ENCODE measurements around the gene C1S. TPM values are rescaled to one million over a fixed set of nuclear protein-coding genes. Genes with fewer than 3 reads are reported as not detected.
"Not testable (repeated sequence)": the region's sequence is repeated elsewhere in the genome, so short reads cannot be mapped to it uniquely, and the experiment has no call there.

Gene C1S
- total RNA-seq, result 100 to 1,000 TPM in 1 of 2 donors, 10 to 100 TPM in 1; 54.9 to 109 TPM
- long read RNA-seq, transcript C1S-201 (12 exons, 2,972 nt), result major isoform, 92 of 161 reads
- long read RNA-seq, transcript C1S-202 (12 exons, 2,635 nt), result minor isoform, 38 of 161 reads
- long read RNA-seq, partial matches to known transcripts, result 14 of 161 reads
- long read RNA-seq, other reads (novel, unspliced or antisense), result 17 of 161 reads

- ATAC-seq (peak; percentile 58), DNase-seq (peak; percentile 12 to 57)
- intact Hi-C loops (cut with DNase I, micrococcal nuclease), result loop anchor here in 1 of 2 donors (5.0 kb wide), 1 partner anchor 42 kb away; no protein-coding TSS in a partner anchor
Measured at GRCh38 chr12:7060353-7060954, at the start of gene C1S. TSS of gene C1S (plus strand) at chr12:7060718. CDS start at chr12:7061913, 1,195 bp downstream.

DNA sequence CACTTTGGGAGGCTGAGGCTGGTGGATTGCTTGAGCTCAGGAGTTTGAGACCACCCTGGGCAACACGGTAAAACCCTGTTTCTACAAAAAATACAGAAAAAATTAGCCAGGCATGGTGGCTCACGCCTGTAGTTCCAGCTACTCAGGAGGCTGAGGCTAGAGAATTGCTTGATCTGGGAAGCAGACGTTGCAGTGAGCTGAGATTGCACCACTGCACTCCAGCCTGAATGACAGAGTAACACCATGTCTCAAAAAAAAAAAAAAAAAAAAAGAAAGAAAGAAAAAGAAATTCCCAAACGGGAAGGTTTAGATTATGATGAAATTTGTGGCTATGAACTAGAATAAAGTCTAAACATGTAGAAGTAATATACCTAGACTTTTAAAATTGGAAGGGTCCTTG, 49.1 kb upstream of the C1S start:
- ATAC-seq; DNase-seq; intact Hi-C loops (cut with DNase I, micrococcal nuclease): not testable (repeated sequence)

DNA sequence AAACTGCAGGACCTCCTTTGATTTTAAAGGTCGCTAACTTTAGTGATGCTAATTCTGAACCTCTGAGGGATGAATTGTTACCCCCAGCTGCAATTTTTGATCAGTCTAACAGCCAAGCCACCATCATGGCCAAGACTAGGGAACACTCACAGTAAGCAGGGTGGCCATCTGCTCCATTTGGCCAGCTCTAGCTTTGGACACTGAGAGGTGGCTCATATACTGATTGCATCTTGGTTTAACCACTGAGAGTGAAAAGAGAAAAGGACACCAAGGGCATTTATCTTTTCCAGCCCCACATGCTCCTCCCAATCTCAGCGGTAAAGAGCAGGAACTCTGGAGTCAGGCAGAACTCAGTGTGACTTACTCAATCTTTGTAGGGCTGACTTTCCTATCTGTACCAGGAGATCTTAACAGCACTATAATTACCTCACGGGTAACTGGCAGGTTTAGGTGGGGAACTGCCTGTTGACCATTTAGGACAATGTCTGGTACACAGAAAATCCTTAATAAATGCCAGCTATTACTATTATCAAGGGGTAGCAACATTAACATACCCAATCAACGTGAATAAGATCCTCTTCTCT, 48.4 kb upstream of the C1S start:
- DNase-seq (no peak), ATAC-seq (no peak)
- intact Hi-C loops (cut with DNase I, micrococcal nuclease), result no loop called here

DNA sequence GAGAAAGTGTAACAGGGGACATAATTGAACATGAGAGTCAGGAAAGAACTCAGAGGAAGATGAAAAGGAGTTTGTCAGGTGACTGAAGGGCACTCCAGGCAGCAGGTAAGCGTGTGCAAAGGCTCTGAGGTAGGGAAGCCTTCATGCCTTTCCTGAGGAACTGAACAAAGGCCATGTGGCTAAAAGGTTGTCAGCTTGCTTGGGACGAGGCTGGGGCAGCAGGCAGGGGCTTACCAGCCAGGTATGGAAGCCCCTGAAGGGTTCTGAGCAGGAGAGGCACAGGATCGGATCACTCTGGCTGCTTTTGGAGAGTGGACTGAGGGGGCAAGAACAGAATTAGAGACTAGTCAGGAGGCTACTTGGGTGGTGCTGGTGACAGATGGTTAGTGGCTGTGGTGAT, 47.4 kb upstream of the C1S start:
- DNase-seq, result no peak
- intact Hi-C loops (cut with DNase I, micrococcal nuclease), result no loop called here
- ATAC-seq, result no peak

DNA sequence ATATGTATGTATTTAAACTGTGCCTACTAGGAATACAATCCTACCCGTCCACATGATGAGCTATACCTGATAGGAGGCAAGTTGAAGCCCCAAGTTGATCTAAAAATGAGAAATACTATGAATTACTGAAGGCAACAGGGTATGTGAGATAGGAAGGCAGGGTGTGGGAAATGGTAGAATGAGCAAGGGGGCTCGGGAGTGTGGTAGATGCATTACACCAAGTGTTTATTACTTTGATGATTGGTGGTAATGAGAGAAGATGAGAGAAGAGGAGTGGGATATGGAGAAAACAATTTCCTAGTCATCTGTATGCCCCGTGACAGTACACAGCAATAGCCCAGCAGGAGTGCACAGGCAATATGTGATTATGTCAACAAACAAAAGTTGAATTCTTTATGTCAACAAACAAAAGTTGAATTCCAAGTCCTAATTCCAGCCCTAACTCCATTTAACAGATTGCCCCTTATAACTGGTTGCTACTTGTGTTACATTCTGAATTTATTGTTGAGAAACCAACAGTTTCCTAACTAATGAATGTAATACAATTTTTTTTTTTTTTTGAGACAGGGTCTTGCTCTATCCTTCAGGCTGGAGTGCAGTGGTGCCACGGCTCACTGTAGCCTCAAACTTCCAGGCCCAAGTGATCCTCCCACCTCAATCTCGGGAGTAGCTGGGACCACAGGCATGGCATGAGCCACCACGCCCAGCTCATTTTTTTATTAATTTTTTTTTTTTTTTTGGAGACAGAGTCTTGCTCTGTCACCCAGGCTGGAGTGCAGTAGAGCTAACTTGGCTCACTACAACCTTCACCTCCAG, 44.8 kb upstream of the C1S start:
- no peak for DNase-seq
- intact Hi-C loops (cut with DNase I, micrococcal nuclease), result no loop called here
- ATAC-seq, result no peak

- intact Hi-C loops (cut with DNase I, micrococcal nuclease), result no loop called here
- peak; percentile 6 for ATAC-seq
- DNase-seq, result no peak
Measured at GRCh38 chr12:7016958-7017571, 43.5 kb upstream of the C1S start.

- intact Hi-C loops (cut with DNase I, micrococcal nuclease), result no loop called here
- ATAC-seq, result peak; percentile 22
- peak in 1 of 2 donors; percentile 57 for DNase-seq
Measured at GRCh38 chr12:7017870-7018349, 42.6 kb upstream of the C1S start.

GRCh38 chr12:7018350-7019042, 42.0 kb upstream of the C1S start, which contains the start of gene LPCAT3:
TSS of gene LPCAT3 (minus strand) at chr12:7018476. CDS start at chr12:7018424, 52 bp downstream.
- peak; percentile 92 for ATAC-seq
- intact Hi-C loops (cut with DNase I, micrococcal nuclease), result no loop called here
- DNase-seq, result peak; percentile 96 to 98

GRCh38 chr12:7019043-7019569, 41.4 kb upstream of the C1S start:
- DNase-seq, result no peak
- intact Hi-C loops (cut with DNase I, micrococcal nuclease), result no loop called here
- ATAC-seq, result no peak

GRCh38 chr12:7021956-7022355, 38.6 kb upstream of the C1S start:
- ATAC-seq, result no peak
- intact Hi-C loops (cut with DNase I, micrococcal nuclease), result no loop called here
- no peak for DNase-seq

- DNase-seq (no peak), ATAC-seq (no peak)
- intact Hi-C loops (cut with DNase I, micrococcal nuclease), result no loop called here
Measured at GRCh38 chr12:7023114-7023513, 37.4 kb upstream of the C1S start.

- intact Hi-C loops (cut with DNase I, micrococcal nuclease), result no loop called here
- DNase-seq (no peak), ATAC-seq (no peak)
Measured at GRCh38 chr12:7026854-7027253, 33.7 kb upstream of the C1S start.

DNA sequence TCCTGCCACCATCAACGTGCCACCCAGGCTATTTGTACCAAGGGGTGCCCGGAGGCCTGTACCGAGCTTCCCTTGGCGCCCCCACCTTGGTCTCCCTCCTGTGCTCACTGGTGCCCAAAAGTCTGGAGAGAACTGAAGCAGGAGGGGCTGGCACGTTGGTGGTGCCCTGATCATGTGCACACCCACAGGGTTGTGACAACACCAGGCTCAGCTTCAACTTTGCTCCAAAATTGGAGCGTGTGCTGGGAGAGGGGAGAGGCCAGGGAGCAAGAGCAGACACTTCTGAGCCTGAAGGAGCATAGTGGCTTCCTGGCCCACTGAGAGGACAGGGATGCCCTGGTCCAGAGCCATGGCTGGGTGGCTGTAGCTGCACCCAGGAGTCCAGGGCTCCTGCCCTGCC, 29.2 kb upstream of the C1S start:
- ATAC-seq (no peak), DNase-seq (no peak)
- intact Hi-C loops (cut with DNase I, micrococcal nuclease), result no loop called here

DNA sequence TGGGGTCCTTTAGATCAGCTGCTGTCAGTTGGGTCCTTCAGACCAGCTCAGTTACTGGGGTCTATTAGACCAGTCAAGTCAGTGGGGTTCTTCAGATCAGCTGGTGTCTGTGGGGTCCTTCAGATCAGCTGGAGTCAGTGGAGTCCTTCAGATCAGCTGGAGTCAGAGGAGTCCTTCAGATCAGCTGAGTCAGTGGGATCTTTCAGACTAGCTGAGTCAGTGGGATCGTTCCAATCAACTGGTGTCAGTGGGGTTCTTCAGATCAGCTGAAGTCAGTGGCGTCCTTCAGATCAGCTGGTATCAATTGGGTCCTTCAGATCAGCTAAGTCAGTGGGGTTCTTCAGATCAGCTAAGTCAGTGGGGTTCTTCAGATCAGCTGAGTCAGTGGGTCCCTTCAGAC, 27.5 kb upstream of the C1S start:
- DNase-seq (no peak), ATAC-seq (no peak)
- intact Hi-C loops (cut with DNase I, micrococcal nuclease), result no loop called here

GRCh38 chr12:7034464-7034863, 26.1 kb upstream of the C1S start:
- ATAC-seq (no peak), DNase-seq (no peak)
- intact Hi-C loops (cut with DNase I, micrococcal nuclease), result no loop called here

GRCh38 chr12:7035463-7035862, 25.1 kb upstream of the C1S start:
- ATAC-seq (no peak), DNase-seq (no peak)
- intact Hi-C loops (cut with DNase I, micrococcal nuclease), result no loop called here

DNA sequence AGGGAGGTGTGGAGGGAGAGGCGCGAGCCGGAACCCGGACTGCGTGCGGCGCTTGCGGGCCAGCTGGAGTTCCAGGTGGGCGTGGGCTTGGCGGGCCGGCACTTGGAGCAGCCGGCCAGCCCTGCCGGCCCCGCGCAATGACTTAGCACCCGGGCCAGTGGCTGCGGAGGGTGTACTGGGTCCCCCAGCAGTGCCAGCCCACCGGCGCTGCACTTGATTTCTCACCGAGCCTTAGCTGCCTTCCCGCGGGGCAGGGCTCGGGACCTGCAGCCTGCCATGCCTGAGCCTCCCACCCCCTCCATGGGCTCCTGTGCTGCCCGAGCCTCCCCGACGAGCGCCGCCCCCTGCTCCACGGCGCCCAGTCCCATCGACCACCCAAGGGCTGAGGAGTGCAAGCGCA, 23.1 kb upstream of the C1S start:
- DNase-seq; ATAC-seq; intact Hi-C loops (cut with DNase I, micrococcal nuclease): not testable (repeated sequence)

GRCh38 chr12:7038591-7038990, 21.9 kb upstream of the C1S start:
- no peak for ATAC-seq
- intact Hi-C loops (cut with DNase I, micrococcal nuclease), result no loop called here
- no peak for DNase-seq

Measured in left colon (tissue), 2 donors.